Measurements from ENCODE around the gene PTPRA. TPM values are rescaled to one million over a fixed set of nuclear protein-coding genes. Genes with fewer than 3 reads are reported as not detected.

The PTPRA gene
- total and polyA plus RNA-seq, 2 of the 4 experiments (the other 2 are of a cell fraction): 35.0 to 50.0 TPM

DNA sequence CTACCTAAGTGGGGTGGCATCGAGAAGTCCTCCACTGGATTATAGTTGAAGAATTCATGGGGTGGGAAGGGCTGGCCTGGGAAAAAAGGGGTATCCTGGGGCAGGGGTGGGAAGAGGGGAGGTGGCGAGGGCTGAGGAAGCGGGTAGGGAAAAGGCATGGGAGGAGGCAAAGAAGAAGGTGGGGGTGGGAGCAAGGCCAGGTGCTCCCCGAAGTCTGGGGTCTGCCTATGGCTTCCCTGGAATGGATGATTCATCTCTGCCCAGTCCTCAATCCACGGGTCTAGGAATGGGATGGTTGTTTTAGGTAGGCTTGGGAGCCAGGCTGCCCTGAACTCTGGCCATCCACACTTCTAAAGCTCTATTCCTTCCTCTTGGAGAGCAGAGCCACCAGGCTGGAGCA lies 37.2 kb upstream of the PTPRA start:
- Histone ChIP-seq H3K18ac (ENCODE audit: low read depth, low read length) (no peak overlapping the region), H2AK5ac (ENCODE audit: low read depth, low read length) (no peak overlapping the region; the same call in 1 of the 2 replicates), H3K4me1 (ENCODE audit: control insufficient read depth, insufficient read depth, low read length) (peaks cover 12% of the 10 kb centered on the region), H3K4ac (ENCODE audit: low read depth, low read length) (no peak overlapping the region), H3K9me3 (ENCODE audit: control insufficient read depth, insufficient read depth, low read length) (no peaks in the 10 kb centered on the region), H3K4me2 (ENCODE audit: low read depth, low read length) (no peak overlapping the region), H2BK120ac (ENCODE audit: low read depth, low read length) (no peak overlapping the region), H2BK5ac (ENCODE audit: low read depth, low read length, poor library complexity, severe bottlenecking) (no peak overlapping the region), H3K14ac (replicated peaks; ENCODE audit: low read depth, low read length) (no peak overlapping the region), H2BK15ac (ENCODE audit: low read depth, low read length) (no peak overlapping the region), H2AFZ (replicated peaks; ENCODE audit: low read length, poor library complexity) (no peak overlapping the region), H4K20me1 (ENCODE audit: insufficient read depth, low read length) (peaks cover 3% of the 10 kb centered on the region; the same call in 1 of the 2 replicates), H3K56ac (ENCODE audit: extremely low read depth, insufficient read depth, low read length) (no peak overlapping the region), H2BK20ac (ENCODE audit: low read depth, low read length) (no peak overlapping the region), H3K9ac (ENCODE audit: low read depth, low read length) (no peak overlapping the region), H3K4me3 (ENCODE audit: insufficient read depth, low read depth, low read length) (no peak overlapping the region), H3K36me3 (ENCODE audit: control insufficient read depth, insufficient read depth, low read length) (peaks cover 26% of the 10 kb centered on the region), H4K5ac (ENCODE audit: low read depth, low read length) (no peak overlapping the region), H4K8ac (ENCODE audit: low read depth in 2 of 2, low read length in 2 of 2) (no peak overlapping the region), H3K9me1 (ENCODE audit: insufficient read depth, low read length) (peaks cover 30% of the 10 kb centered on the region), H4K91ac (ENCODE audit: insufficient read depth, low read depth, low read length) (no peak overlapping the region), H3K27ac (ENCODE audit: insufficient read depth, low read length) (no peak overlapping the region), H2AK9ac (replicated peaks; ENCODE audit: low read depth, low read length, poor library complexity) (no peak overlapping the region), H3K79me1 (ENCODE audit: low read depth in 1 of 2, low read length in 2 of 2) (peaks cover 7 to 28% of the 10 kb centered on the region in 2 experiments; a peak in 3 of 4 replicates), H3K27me3 (ENCODE audit: control insufficient read depth, insufficient read depth, low read length) (no peaks in the 10 kb centered on the region), H3K23ac (ENCODE audit: low read depth, low read length) (no peak overlapping the region)
- ATAC-seq (ENCODE audit: low read depth): no peak
- in situ Hi-C loops (cut with MboI; ENCODE audit: low sequenced_read_pairs) (loop anchor here (25.0 kb wide), 1 partner anchor 324 kb away; the partner anchor contains the start of gene ZNF343), intact Hi-C loops (cut with micrococcal nuclease) (no loop called here), dilution Hi-C loops (cut with HindIII; ENCODE audit: low sequenced_read_pairs, unreplicated experiment) (no loop called here)
- WGBS, 2 experiments (ENCODE audit: extremely low coverage in 2 of 2, insufficient read length in 1 of 2): 100% methylated on average over 1 of the region's 5 CpGs; no CpG with 5 or more reads in 1 of the 2 experiments
- POLR2A ChIA-PET (ENCODE audit: unreplicated experiment): no interaction called here
- no peak for DNase-seq
- no TSS peak for BruUV-seq (replicated peaks)
- TF ChIP-seq MXI1 (IDR thresholded peaks at IDR 0.05; ENCODE audit: borderline replicate concordance, low read depth, low read length) (no peak), MAZ (IDR thresholded peaks at IDR 0.05; ENCODE audit: borderline replicate concordance, low read depth, low read length) (no peak), SMC3 (IDR thresholded peaks at IDR 0.05; ENCODE audit: low read depth, low read length) (no peak), MAFK (IDR thresholded peaks at IDR 0.05; ENCODE audit: low read depth, low read length) (no peak), POLR2A (IDR thresholded peaks at IDR 0.05; ENCODE audit: low read depth, low read length) (no peak), FOS (IDR thresholded peaks at IDR 0.05; ENCODE audit: low read depth, low read length) (no peak)
- TF ChIP-seq, protein P1, sequence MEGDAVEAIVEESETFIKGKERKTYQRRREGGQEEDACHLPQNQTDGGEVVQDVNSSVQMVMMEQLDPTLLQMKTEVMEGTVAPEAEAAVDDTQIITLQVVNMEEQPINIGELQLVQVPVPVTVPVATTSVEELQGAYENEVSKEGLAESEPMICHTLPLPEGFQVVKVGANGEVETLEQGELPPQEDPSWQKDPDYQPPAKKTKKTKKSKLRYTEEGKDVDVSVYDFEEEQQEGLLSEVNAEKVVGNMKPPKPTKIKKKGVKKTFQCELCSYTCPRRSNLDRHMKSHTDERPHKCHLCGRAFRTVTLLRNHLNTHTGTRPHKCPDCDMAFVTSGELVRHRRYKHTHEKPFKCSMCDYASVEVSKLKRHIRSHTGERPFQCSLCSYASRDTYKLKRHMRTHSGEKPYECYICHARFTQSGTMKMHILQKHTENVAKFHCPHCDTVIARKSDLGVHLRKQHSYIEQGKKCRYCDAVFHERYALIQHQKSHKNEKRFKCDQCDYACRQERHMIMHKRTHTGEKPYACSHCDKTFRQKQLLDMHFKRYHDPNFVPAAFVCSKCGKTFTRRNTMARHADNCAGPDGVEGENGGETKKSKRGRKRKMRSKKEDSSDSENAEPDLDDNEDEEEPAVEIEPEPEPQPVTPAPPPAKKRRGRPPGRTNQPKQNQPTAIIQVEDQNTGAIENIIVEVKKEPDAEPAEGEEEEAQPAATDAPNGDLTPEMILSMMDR (conservative IDR thresholded peaks at IDR 0.05; ENCODE audit: low read depth, low read length): no peak
- CTCF ChIA-PET: no interaction called here

All from IMR-90 (cell line).